Renal cortex interstitium (tissue), 11 donors: ENCODE measurements around the gene PIWIL4. TPM values are rescaled to one million over a fixed set of nuclear protein-coding genes. Genes with fewer than 3 reads are reported as not detected.
"Not testable (repeated sequence)": the region's sequence is repeated elsewhere in the genome, so short reads cannot be mapped to it uniquely, and the experiment has no call there.

Experiments
- DNase-seq, 11 donors: peaks; one replicate each; pipeline ENCODE4 v3.0.0-alpha.2; 2013; ENCODE audit warnings: low read depth in 9 of 11, low spot score in 4 of 11; ENCODE audit errors: extremely low read depth in 1 of 11
- polyA plus RNA-seq, 3 donors: library from polyadenylated mRNA; unstranded; fragments of 120-200 nt; gene quantifications; one replicate each; pipeline ENCODE4 v1.2.1, GENCODE V29; 2013; ENCODE audit not compliant: insufficient read length in 3 of 3

Gene PIWIL4
- polyA plus RNA-seq, 3 donors = 2.5 to 4.4 (median 3.8) TPM

- no peak for DNase-seq
Measured at GRCh38 chr11:94545264-94546161, 21.7 kb upstream of the PIWIL4 start.

- DNase-seq = no peak
Measured at GRCh38 chr11:94546162-94546470, 21.1 kb upstream of the PIWIL4 start.

- DNase-seq = no peak
Measured at GRCh38 chr11:94546886-94547285, 20.3 kb upstream of the PIWIL4 start.

- DNase-seq = no peak
Measured at GRCh38 chr11:94549146-94549545, 18.0 kb upstream of the PIWIL4 start.

- DNase-seq = no peak
Measured at GRCh38 chr11:94550513-94550912, 16.7 kb upstream of the PIWIL4 start.

- no peak for DNase-seq
Measured at GRCh38 chr11:94553938-94554337, 13.2 kb upstream of the PIWIL4 start.

GRCh38 chr11:94555752-94556329, 11.3 kb upstream of the PIWIL4 start:
- DNase-seq = not testable (repeated sequence)

- no peak for DNase-seq
Measured at GRCh38 chr11:94557421-94557820, 9.7 kb upstream of the PIWIL4 start.

- DNase-seq = no peak
Measured at GRCh38 chr11:94557992-94558391, 9.2 kb upstream of the PIWIL4 start.

GRCh38 chr11:94558468-94558867, 8.7 kb upstream of the PIWIL4 start:
- no peak for DNase-seq

GRCh38 chr11:94558932-94559331, 8.2 kb upstream of the PIWIL4 start:
- DNase-seq = no peak

GRCh38 chr11:94559361-94559760, 7.8 kb upstream of the PIWIL4 start:
- no peak for DNase-seq

- DNase-seq = no peak
Measured at GRCh38 chr11:94560834-94561233, 6.3 kb upstream of the PIWIL4 start.

GRCh38 chr11:94563176-94563847, 3.9 kb upstream of the PIWIL4 start:
- peak in 1 of 11 donors; percentile 18 for DNase-seq

- DNase-seq = no peak
Measured at GRCh38 chr11:94563848-94564467, 3.2 kb upstream of the PIWIL4 start.

- DNase-seq = no peak
Measured at GRCh38 chr11:94568200-94568599, 1.0 kb downstream of the PIWIL4 start.

- DNase-seq = no peak
Measured at GRCh38 chr11:94568717-94569116, 1.5 kb downstream of the PIWIL4 start.

- DNase-seq = not testable (repeated sequence)
Measured at GRCh38 chr11:94572975-94573374, 5.8 kb downstream of the PIWIL4 start.

- DNase-seq = no peak
Measured at GRCh38 chr11:94574193-94574961, 7.2 kb downstream of the PIWIL4 start.
